GM12874 (cell line): ENCODE data around the gene SETD1B.

ENCODE experiments used
- TF ChIP-seq, protein P1 (sequence below): IDR thresholded peaks from 2 replicates; pipeline ENCODE4 v1.5.1; 2011; ENCODE audit warnings: low read depth, mild to moderate bottlenecking, control low read depth, low read length, moderate library complexity; ENCODE audit not compliant: insufficient read depth

SETD1B gene

DNA sequence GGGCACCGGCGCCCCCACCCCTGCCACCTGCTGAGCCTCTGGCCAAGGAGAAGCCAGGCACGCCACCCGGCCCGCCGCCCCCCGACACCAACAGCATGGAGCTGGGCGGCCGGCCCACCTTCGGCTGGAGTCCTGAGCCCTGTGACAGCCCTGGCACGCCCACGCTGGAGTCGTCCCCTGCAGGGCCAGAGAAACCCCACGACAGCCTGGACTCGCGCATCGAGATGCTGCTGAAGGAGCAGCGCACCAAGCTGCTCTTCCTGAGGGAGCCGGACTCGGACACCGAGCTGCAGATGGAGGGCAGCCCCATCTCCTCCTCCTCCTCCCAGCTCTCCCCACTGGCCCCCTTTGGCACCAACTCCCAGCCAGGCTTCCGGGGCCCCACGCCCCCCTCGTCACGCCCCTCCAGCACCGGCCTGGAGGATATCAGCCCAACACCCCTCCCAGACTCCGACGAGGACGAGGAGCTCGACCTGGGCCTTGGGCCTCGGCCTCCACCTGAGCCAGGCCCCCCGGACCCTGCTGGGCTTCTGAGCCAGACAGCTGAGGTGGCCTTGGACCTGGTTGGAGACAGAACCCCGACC, 6.5 kb downstream of the SETD1B start:
- TF ChIP-seq, protein P1, sequence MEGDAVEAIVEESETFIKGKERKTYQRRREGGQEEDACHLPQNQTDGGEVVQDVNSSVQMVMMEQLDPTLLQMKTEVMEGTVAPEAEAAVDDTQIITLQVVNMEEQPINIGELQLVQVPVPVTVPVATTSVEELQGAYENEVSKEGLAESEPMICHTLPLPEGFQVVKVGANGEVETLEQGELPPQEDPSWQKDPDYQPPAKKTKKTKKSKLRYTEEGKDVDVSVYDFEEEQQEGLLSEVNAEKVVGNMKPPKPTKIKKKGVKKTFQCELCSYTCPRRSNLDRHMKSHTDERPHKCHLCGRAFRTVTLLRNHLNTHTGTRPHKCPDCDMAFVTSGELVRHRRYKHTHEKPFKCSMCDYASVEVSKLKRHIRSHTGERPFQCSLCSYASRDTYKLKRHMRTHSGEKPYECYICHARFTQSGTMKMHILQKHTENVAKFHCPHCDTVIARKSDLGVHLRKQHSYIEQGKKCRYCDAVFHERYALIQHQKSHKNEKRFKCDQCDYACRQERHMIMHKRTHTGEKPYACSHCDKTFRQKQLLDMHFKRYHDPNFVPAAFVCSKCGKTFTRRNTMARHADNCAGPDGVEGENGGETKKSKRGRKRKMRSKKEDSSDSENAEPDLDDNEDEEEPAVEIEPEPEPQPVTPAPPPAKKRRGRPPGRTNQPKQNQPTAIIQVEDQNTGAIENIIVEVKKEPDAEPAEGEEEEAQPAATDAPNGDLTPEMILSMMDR = no peak

DNA sequence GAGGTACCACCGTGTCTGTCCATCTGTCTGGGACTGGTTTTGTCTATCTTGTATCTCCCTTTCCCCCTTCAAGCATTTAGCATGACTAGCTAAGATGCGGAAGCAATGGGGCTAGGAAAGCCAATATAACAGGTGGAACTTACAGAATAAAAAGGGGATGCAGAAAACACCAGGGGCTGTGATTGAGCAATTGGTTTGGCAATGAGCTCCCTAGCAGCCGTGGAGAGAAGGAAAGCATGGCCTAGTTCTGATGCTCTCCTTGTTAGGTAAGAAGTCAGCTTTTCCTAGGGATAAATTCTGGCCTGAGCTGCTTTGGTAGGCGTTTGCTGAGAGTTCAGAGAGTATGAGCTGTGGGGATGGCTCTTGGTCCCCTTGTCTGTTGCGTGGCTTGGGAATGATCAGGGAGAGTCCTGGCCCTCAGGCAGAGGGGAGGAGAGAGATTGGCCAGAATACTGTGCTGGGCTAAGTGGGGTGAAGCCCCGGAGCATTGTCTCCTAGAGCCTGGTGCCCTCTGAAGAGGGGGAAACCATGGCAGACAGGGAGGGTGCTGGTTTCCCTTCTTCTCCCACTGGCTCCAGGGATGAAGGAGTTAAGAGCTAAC, 7.1 kb downstream of the SETD1B start:
- TF ChIP-seq, protein P1 = no peak

DNA sequence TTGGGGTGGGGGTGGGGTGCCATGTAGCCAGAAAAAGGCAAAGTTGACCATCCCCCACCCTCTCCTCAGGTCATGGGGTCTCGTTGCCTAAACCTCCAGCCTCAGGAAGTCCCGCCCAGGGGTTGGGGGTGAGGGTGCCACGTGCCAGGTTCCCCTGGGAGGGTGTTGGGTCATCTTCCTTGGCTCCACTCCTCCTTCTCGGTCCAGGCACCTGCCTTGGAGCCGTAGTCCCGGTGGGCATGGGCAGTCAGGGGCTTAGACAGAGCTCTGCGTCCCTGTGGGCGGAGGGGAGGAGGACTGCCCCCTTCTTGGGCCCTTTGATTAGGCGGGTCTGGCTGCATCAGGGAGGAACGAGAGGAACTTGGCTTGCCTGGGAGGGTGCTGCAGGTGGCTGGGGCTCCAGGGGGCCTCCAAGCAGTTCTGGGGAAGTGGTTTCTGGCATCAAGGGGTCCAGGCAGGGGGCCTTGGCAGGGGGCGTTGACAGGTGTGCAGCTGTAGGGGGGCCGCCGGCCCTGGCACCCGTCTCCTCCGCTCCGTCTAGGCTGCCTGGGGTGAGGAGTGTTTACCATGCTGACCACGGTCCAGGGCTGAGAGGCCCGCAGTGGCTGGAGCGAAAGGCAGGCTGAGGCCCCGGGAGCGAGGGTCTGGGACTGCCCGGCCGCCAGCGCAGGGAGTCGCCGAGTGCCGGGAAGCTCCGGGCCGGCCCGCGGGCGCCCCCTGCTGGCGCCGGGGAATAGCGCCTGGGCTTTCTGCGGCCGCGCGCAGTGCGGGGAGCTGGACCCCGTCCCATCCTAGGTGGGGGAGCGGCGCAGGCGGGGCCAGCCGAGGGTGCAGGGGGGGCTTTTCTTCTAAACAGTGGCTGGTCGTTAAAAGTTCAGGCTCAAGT, 7.9 kb downstream of the SETD1B start:
- TF ChIP-seq, protein P1 = peak; percentile 98

DNA sequence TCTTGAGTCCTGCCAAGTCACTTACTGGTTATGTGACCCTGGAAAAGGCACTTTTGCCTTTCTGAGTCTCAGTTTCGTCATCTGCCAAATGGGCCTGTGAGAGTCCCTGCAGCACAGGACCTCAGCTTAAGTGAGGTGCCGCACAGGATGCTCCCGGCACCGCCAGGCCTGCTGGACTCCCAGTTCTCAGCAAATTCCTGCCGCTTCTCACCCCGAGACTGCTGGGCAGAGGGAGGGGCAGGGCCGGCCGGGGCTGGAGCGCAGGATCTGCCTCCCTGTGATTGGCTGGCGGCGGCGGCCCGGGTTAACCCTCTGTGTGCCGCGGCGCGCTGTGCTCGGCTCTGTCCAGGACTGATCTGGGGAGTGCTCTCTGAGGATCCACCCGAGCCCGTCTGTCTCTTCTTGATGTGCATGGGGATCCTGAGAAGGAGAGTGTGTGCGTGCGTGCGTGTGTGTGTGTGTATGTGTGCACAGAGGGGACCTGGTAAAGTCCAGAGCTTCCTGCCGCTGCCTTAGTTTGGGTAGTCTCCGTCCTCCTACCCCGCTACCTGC, 8.6 kb downstream of the SETD1B start:
- TF ChIP-seq, protein P1 = no peak

DNA sequence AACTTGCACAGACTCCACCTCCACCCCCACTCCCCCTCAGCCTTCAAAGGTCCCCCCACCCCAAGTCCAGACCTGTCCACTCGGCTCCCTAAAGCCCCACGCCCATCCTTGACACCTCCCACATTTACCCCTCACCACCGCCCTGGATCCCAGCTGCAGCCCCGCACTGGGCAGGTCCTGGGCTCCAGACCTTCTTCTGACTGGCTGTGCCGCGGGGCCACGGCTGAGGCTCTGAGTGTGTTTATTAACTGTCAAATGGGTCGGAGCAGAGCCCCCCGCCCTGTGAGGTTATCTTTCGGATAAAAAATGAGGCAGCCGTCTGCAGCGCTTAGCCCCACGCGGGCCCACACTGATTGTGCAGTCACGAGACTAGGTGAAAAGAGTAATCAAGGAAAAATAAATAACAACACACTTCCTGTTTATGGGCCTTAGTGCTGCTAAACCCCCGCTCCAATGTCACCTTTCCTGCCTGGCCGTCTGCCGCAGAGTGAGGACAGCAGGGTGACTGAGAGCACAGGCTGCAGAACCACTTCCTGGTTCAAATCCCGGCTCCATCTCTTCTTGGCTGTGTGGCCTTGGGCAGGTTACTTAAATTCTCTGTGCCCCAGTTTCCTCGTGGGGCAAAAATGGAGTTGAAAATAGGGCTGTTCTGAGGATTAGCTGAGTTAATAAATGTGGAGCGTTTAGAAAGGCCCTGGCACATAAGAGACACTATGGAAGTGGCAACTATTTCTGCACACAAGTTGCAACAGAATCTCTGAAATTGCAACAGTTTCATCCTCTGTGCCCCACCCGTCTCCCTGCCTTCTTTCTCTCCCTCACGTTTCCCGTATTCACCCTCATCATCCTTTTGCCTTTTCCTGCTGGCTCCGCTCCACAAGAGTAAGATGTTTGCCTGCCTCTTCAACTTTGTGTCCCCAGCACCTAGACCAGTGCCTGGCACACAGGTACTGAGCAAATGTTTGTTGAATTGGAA, 9.4 kb downstream of the SETD1B start:
- TF ChIP-seq, protein P1 = no peak

DNA sequence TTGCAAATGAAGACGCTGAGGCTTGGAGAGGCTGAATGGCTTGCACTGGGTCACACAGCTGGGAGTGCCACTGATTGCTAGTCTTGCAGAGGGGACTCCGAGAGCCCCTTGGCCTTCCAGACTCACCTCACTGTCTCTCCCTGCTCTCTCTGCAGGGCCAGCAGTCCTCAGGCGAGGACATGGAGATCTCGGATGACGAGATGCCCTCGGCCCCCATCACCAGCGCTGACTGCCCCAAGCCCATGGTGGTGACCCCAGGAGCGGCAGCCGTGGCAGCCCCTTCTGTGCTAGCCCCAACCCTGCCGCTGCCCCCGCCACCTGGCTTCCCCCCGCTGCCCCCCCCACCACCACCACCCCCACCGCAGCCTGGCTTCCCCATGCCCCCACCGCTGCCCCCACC, 10.1 kb downstream of the SETD1B start:
- TF ChIP-seq, protein P1 = no peak
